SH-SY5Y (cell line): Measurements from ENCODE around the gene KIF4B.

Experiments
- GATA2 ChIP-seq: IDR thresholded peaks from 2 replicates; pipeline ENCODE4 v1.6.1; 2011; ENCODE audit warnings: mild to moderate bottlenecking, low read depth, low read length
- GATA3 ChIP-seq: IDR thresholded peaks from 2 replicates; pipeline ENCODE4 v1.6.1; 2011; ENCODE audit warnings: low read depth, mild to moderate bottlenecking, low read length, moderate library complexity

GRCh38 chr5:155044591-155044990, 31.0 kb downstream of the KIF4B start:
- TF ChIP-seq GATA2 (no peak), GATA3 (no peak)
